Neuronal stem cell (in vitro differentiated cells): ENCODE measurements around the gene DLL4.
A peak's percentile ranks its signal among the peaks of the same experiment; 100 is the strongest.

Experiments
- DNase-seq: peaks from one replicate; pipeline ENCODE4 v3.0.0-alpha.2; 2013; ENCODE audit warnings: low spot score
- H2AFZ ChIP-seq: one replicate; pipeline ENCODE4 v1.6.1; 2013; ENCODE audit warnings: mild to moderate bottlenecking, low read length, inconsistent platforms
- H2AK5ac ChIP-seq: 2 replicates; pipeline ENCODE4 v1.6.1; 2013; ENCODE audit warnings: low read depth, mild to moderate bottlenecking, inconsistent platforms, low read length, moderate library complexity, mixed read lengths
- H2BK120ac ChIP-seq: 2 replicates; pipeline ENCODE4 v1.6.1; 2013; ENCODE audit warnings: low read depth, mild to moderate bottlenecking, inconsistent platforms, low read length, moderate library complexity, mixed read lengths
- H2BK12ac ChIP-seq: one replicate; pipeline ENCODE4 v1.6.1; 2013; ENCODE audit warnings: low read length, inconsistent platforms
- H2BK15ac ChIP-seq: 2 replicates; pipeline ENCODE4 v1.6.1; 2013; ENCODE audit warnings: mild to moderate bottlenecking, low read length, inconsistent platforms, mixed read lengths
- H2BK5ac ChIP-seq: one replicate; pipeline ENCODE4 v1.6.1; 2013; ENCODE audit warnings: inconsistent platforms, mild to moderate bottlenecking, low read length, moderate library complexity
- H3K14ac ChIP-seq: one replicate; pipeline ENCODE4 v1.6.1; 2013; ENCODE audit warnings: low read length, inconsistent platforms
- H3K18ac ChIP-seq: 2 replicates; pipeline ENCODE4 v1.6.1; 2013; ENCODE audit warnings: low read length, inconsistent platforms
- H3K23ac ChIP-seq: 2 replicates; pipeline ENCODE4 v1.6.1; 2013; ENCODE audit warnings: low read depth, mild to moderate bottlenecking, mixed read lengths, low read length, inconsistent platforms; ENCODE audit not compliant: poor library complexity
- H3K27ac ChIP-seq: replicated peaks from 3 replicates; pipeline ENCODE4 v1.5.1; 2013; ENCODE audit warnings: low read length, inconsistent platforms
- H3K27me3 ChIP-seq, 3 experiments: 2 replicates each; pipeline ENCODE4 v1.6.1; 2013; ENCODE audit warnings: low read length in 3 of 3, mild to moderate bottlenecking in 2 of 3, inconsistent platforms in 1 of 3, low read depth in 1 of 3, mixed read lengths in 1 of 3, moderate library complexity in 1 of 3; ENCODE audit not compliant: control insufficient read depth in 3 of 3, insufficient read depth in 3 of 3
- H3K36me3 ChIP-seq, 2 donors: replicated peaks in 1 of 2; 2 replicates each; pipeline ENCODE4 v1.6.1; 2013; ENCODE audit warnings: low read length in 2 of 2; ENCODE audit not compliant: control insufficient read depth in 2 of 2, insufficient read depth in 2 of 2
- H3K4ac ChIP-seq: 2 replicates; pipeline ENCODE4 v1.6.1; 2013; ENCODE audit warnings: inconsistent platforms, mild to moderate bottlenecking, low read length, moderate library complexity
- H3K4me1 ChIP-seq, 2 donors: 1 replicate in 1 of 2; 2 replicates in 1 of 2; pipeline ENCODE4 v1.6.1; 2013; ENCODE audit warnings: low read length in 2 of 2, low read depth in 1 of 2; ENCODE audit not compliant: control insufficient read depth in 2 of 2, insufficient read depth in 1 of 2
- H3K4me2 ChIP-seq: one replicate; pipeline ENCODE4 v1.6.1; 2013; ENCODE audit warnings: mild to moderate bottlenecking, low read length, inconsistent platforms; ENCODE audit not compliant: insufficient read depth, poor library complexity, severe bottlenecking
- H3K4me3 ChIP-seq, 2 donors: 2 replicates each; pipeline ENCODE4 v1.5.1; 2013; ENCODE audit warnings: low read length in 2 of 2, mild to moderate bottlenecking in 2 of 2, inconsistent platforms in 1 of 2, moderate library complexity in 1 of 2
- H3K79me1 ChIP-seq: one replicate; pipeline ENCODE4 v1.6.1; 2013; ENCODE audit warnings: low read depth, mild to moderate bottlenecking, inconsistent platforms, low read length, moderate library complexity
- H3K9ac ChIP-seq: one replicate; pipeline ENCODE4 v1.6.1; 2013; ENCODE audit warnings: mild to moderate bottlenecking, low read depth, low read length, inconsistent platforms; ENCODE audit not compliant: poor library complexity
- H3K9me3 ChIP-seq, 2 donors: replicated peaks in 1 of 2; 2 replicates each; pipeline versions ENCODE3 to v1.6.1; 2013; ENCODE audit warnings: low read length in 2 of 2, mild to moderate bottlenecking in 2 of 2, inconsistent platforms in 1 of 2, low read depth in 1 of 2, mixed read lengths in 1 of 2, moderate library complexity in 1 of 2; ENCODE audit not compliant: control insufficient read depth in 2 of 2, insufficient read depth in 1 of 2
- H4K8ac ChIP-seq: one replicate; pipeline ENCODE4 v1.6.1; 2013; ENCODE audit warnings: low read depth, mild to moderate bottlenecking, inconsistent platforms, low read length, moderate library complexity
- H4K91ac ChIP-seq: one replicate; pipeline ENCODE4 v1.6.1; 2013; ENCODE audit warnings: low read length, low read depth, mild to moderate bottlenecking, inconsistent platforms; ENCODE audit not compliant: poor library complexity
- WGBS, 2 donors: extraction: QIAGEN DNeasy Blood & Tissue Kit; methylation state at CpG; one replicate each; pipeline ENCODE4 v1.1.7; 2013; ENCODE audit warnings: missing lambda C conversion rate in 2 of 2, mixed read lengths in 1 of 2; ENCODE audit not compliant: insufficient read length in 2 of 2, insufficient replicate concordance in 1 of 2; ENCODE audit errors: extremely low coverage in 2 of 2; 5-methylcytosine and 5-hydroxymethylcytosine counted together

DLL4 gene

GRCh38 chr15:40893019-40893670, 36.0 kb upstream of the DLL4 start:
- Histone ChIP-seq H2AFZ (peak overlapping the region; percentile 94), H2AK5ac (peak overlapping the region; percentile 53), H4K8ac (peak overlapping the region; percentile 19), H3K9ac (peak overlapping the region; percentile 65), H3K27ac (no peak overlapping the region), H2BK5ac (peak overlapping the region; percentile 78), H2BK120ac (no peak overlapping the region), H3K14ac (no peak overlapping the region), H3K9me3 (no peaks in the 10 kb centered on the region), H3K4ac (peak overlapping the region; percentile 13), H3K4me3 (peak overlapping the region in 1 of 2 donors; percentile 33), H3K4me1 (peaks cover 7 to 13% of the 10 kb centered on the region in 2 donors), H3K27me3 (peaks cover 0 to 9% (median 3%) of the 10 kb centered on the region in 3 experiments), H4K91ac (no peak overlapping the region), H3K4me2 (no peak overlapping the region), H3K79me1 (peaks cover 2% of the 10 kb centered on the region), H3K23ac (peak overlapping the region; percentile 8), H2BK15ac (peak overlapping the region; percentile 62), H3K36me3 (peaks cover 5 to 21% of the 10 kb centered on the region in 2 donors), H2BK12ac (peak overlapping the region; percentile 63), H3K18ac (peak overlapping the region; percentile 92)
- WGBS, 2 donors = no CpG with 5 or more reads among the region's 22 CpGs
- no peak for DNase-seq

DNA sequence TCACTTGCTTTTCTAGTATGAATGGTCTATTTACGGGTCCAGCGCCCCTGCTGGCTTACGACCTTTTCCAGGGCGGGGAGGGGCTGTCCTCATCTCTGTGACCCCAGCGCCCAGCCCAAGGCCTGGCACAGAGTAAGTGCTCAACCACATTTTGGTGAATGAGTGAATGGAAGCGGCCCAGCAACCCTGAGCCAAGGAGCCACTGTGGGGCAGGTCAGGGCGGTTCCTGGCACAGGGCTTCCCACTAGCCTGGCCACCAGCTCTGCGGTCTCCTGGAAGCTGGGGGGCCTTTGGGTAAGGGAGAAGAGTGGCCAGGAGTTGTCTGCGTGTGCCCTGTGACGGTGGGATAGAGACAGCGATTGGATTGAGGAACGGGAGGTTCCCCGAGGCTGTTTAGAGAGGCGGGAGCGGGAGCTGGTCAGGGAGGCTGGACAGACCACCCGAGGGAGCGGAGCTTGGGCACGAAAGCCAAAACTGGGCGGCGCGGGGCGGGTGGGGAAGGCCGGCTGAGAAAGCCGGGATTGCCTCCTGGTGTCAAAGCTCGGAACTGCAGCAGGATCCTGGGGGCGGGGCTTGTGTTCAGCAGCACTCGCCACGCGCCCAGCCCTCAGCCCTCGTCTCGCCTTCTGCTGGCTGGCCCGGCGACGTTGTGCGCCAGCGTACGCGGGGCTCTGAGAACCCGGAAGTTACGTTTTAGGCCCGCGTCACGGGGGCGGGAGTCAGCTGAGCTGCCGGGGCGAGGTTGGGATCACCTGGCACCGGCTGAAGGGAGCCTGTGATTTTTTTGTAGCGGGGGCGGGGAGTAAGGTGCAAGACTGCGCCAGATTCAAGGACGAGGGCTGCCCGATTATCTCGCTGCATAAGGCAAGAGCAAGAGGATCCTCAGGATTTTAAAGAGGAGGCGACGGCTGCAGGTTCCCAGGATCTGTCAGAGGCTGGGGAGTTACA, 35.1 kb upstream of the DLL4 start, which contains the start of gene VPS18:
VPS18 (plus strand) TSS at position 718 of the 948 bp plus-strand sequence. CDS start 319 bp downstream, outside the sequence.
- Histone ChIP-seq H3K18ac (peak within 1 kb of the TSS; percentile 92), H3K4me1 (peaks cover 7 to 13% of the 10 kb centered on the region in 2 donors), H2BK120ac (no peak within 1 kb of the TSS), H4K8ac (peak within 1 kb of the TSS; percentile 78), H2BK5ac (peak within 1 kb of the TSS; percentile 78), H3K23ac (peak within 1 kb of the TSS; percentile 49), H2BK12ac (peak within 1 kb of the TSS; percentile 69), H3K27me3 (peaks cover 0 to 9% (median 3%) of the 10 kb centered on the region in 3 experiments), H3K4ac (peak within 1 kb of the TSS; percentile 44), H3K9ac (peak within 1 kb of the TSS; percentile 87), H2BK15ac (peak within 1 kb of the TSS; percentile 62), H3K9me3 (no peaks in the 10 kb centered on the region), H3K36me3 (peaks cover 8 to 29% of the 10 kb centered on the region in 2 donors), H3K27ac (no peak within 1 kb of the TSS), H4K91ac (no peak within 1 kb of the TSS), H2AFZ (peak within 1 kb of the TSS; percentile 94), H3K4me2 (peak within 1 kb of the TSS; percentile 83), H3K79me1 (peaks cover 4% of the 10 kb centered on the region), H3K14ac (peak within 1 kb of the TSS; percentile 90), H2AK5ac (peak within 1 kb of the TSS; percentile 32), H3K4me3 (peak within 1 kb of the TSS; percentile 88 to 96)
- WGBS, 2 donors = no CpG with 5 or more reads among the region's 55 CpGs
- peak; percentile 97 for DNase-seq

- peak overlapping the region; percentile 94 for H2AFZ ChIP-seq
- H4K8ac ChIP-seq = no peak overlapping the region
- no peak overlapping the region for H3K4ac ChIP-seq
- H3K27me3 ChIP-seq = peaks cover 0 to 9% (median 3%) of the 10 kb centered on the region in 3 experiments
- H3K27ac ChIP-seq = no peak overlapping the region
- no peak overlapping the region for H2BK5ac ChIP-seq
- peaks cover 9% of the 10 kb centered on the region for H3K79me1 ChIP-seq
- no CpG with 5 or more reads among the region's 33 CpGs for WGBS, 2 donors
- no peak overlapping the region for H4K91ac ChIP-seq
- no peak overlapping the region for H3K23ac ChIP-seq
- peak overlapping the region; percentile 87 for H3K9ac ChIP-seq
- peak overlapping the region; percentile 83 for H3K4me2 ChIP-seq
- H3K4me3 ChIP-seq = peak overlapping the region; percentile 88 to 96
- H3K4me1 ChIP-seq = peaks cover 7 to 13% of the 10 kb centered on the region in 2 donors
- peak; percentile 50 for DNase-seq
- peaks cover 15 to 38% of the 10 kb centered on the region in 2 donors for H3K36me3 ChIP-seq
- H2BK120ac ChIP-seq = no peak overlapping the region
- no peak overlapping the region for H2AK5ac ChIP-seq
- H3K18ac ChIP-seq = peak overlapping the region; percentile 40
- H2BK12ac ChIP-seq = no peak overlapping the region
- no peaks in the 10 kb centered on the region for H3K9me3 ChIP-seq
- H3K14ac ChIP-seq = peak overlapping the region; percentile 73
- no peak overlapping the region for H2BK15ac ChIP-seq
These were observed 34.3 kb upstream of the DLL4 start for GRCh38 chr15:40894681-40895448.
